ENCODE data around the gene FKBP5. TPM values are rescaled to one million over a fixed set of nuclear protein-coding genes. Genes with fewer than 3 reads are reported as not detected.

FKBP5 gene
- total RNA-seq = 10 to 100 TPM; 12.4 to 15.3 TPM

GRCh38 chr6:35688605-35689322 lies at the start of gene FKBP5:
FKBP5 (minus strand) TSS chr6:35688915; CDS start chr6:35642824, 46,091 bp downstream.

DNA sequence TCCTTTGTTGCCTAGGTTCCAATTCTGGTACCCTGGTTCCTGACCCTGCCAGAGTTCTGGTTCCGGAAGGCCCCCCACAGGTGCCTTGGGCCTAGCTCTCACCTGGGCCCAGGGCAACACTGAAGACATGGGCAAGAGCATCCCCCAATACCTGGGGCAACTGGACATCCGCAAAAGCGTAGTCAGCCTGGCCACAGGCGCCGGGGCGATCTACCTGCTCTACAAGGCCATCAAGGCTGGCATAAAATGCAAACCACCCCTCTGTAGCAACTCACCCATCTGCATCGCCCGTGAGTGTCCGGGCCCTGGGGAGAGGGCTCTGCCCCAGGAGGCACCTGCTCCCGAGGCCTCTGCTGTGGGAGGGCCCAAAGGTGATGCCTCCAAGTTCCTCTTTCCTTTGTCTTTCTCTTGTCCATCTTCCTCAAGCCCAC lies 48.3 kb upstream of the FKBP5 start, which contains the start of gene ARMC12:
TSS of gene ARMC12 (plus strand) at position 51 of the 431 bp plus-strand sequence. CDS start at position 128, 77 bp downstream.

Small RNAs within 50 kb of the gene (small RNA-seq; reads per million reads assigned to genes)
- 0.60 to 2.8 reads per million in 2 donors for gene MIR5690
- gene RF00561 = 0 to 0.04 reads per million in 2 donors

Other genes with a start within 250 kb of the FKBP5 start
- gene FANCE, start 236.6 kb downstream of the FKBP5 start, total RNA-seq = 1 to 10 TPM; 5.5 to 9.7 TPM
- gene RPL10A, start 220.5 kb downstream of the FKBP5 start, total RNA-seq = 1,000 to 10,000 TPM in 1 of 2 donors, 100 to 1,000 TPM in 1; 520 to 1,278 TPM
- 1 to 10 TPM; 4.1 to 5.0 TPM for gene TEAD3, start 191.8 kb downstream of the FKBP5 start, total RNA-seq
- not detected for gene TULP1, start 176.0 kb downstream of the FKBP5 start, total RNA-seq
- gene ARMC12, start 48.1 kb upstream of the FKBP5 start, total RNA-seq = under 1 TPM in 1 of 2 donors, not detected in 1; 0.33 TPM
- gene CLPSL2, start 87.7 kb upstream of the FKBP5 start, total RNA-seq = not detected
- gene CLPSL1, start 92.1 kb upstream of the FKBP5 start, total RNA-seq = not detected
- not detected for gene CLPS, start 108.4 kb upstream of the FKBP5 start, total RNA-seq
- not detected for gene LHFPL5, start 116.4 kb upstream of the FKBP5 start, total RNA-seq
- gene SRPK1, start 232.2 kb upstream of the FKBP5 start, total RNA-seq = 10 to 100 TPM; 37.5 to 68.3 TPM